Right atrium auricular region (tissue), 2 donors: ENCODE measurements around the gene VIT. TPM values are rescaled to one million over a fixed set of nuclear protein-coding genes. Genes with fewer than 3 reads are reported as not detected.

Experiments
- DNase-seq: peaks from one replicate; pipeline ENCODE4 v3.0.0-alpha.2; 2019; ENCODE audit warnings: low spot score
- H3K27ac ChIP-seq, 2 donors: fragments of 200-600 bp; sonication (generic); 1 replicate in 1 of 2; 2 replicates in 1 of 2; pipeline ENCODE4 v1.5.1; 2016 to 2019
- H3K27me3 ChIP-seq, 2 donors: fragments of 200-600 bp; sonication (generic); one replicate each; pipeline versions ENCODE4 v1.5.1 to v1.6.0; 2017 to 2019
- H3K36me3 ChIP-seq: fragments of 200-600 bp; sonication (generic); one replicate; pipeline ENCODE4 v1.5.1; 2016
- H3K4me1 ChIP-seq, 2 donors: fragments of 200-600 bp; sonication (generic); one replicate each; pipeline versions ENCODE4 v1.5.1 to v1.6.0; 2017 to 2019
- H3K4me3 ChIP-seq, 2 donors: fragments of 200-600 bp; sonication (generic); 1 replicate in 1 of 2; 2 replicates in 1 of 2; pipeline ENCODE4 v1.5.1; 2017 to 2019; ENCODE audit warnings: mild to moderate bottlenecking in 1 of 2, moderate library complexity in 1 of 2
- H3K9me3 ChIP-seq, 2 donors: fragments of 200-600 bp; sonication (generic); one replicate each; pipeline ENCODE4 v1.5.1; 2019
- total RNA-seq, 2 donors: library from RNA; depleted of rRNA; stranded (reverse); fragments of >200 nt; gene quantifications; one replicate each; pipeline ENCODE4 v1.1.0, GENCODE V29; 2016
- TF ChIP-seq, protein P1 (sequence below), 2 donors: fragments of 200-600 bp; sonication (generic); IDR thresholded peaks; one replicate each; pipeline ENCODE4 v1.5.1; 2019; ENCODE audit warnings: antibody characterized with exemption in 2 of 2

VIT gene
- total RNA-seq, 2 donors from 2014 or later, result 12.3 to 16.9 TPM

DNA sequence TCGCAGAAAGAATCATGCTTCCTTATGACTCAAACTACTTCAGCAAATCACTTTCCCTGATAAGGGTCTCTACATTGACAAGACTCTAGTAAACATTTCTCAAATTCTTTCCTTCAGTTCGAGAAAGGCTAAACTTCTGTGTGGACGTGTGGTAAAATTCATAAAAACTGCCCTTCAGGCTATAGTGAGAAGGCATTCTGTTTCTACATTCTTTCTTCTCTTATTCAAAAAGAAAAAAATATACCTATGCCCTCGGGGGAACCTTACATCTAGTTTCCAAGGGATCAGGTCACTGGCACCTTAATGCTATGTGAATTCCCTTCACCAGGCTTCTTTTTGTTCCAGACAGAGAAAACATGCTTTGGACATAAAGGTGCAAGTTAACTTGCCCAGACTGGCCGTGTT lies 4.9 kb downstream of the VIT start:
- Histone ChIP-seq H3K4me3 (no peak overlapping the region), H3K27me3 (no peaks in the 10 kb centered on the region), H3K36me3 (no peaks in the 10 kb centered on the region), H3K9me3 (no peaks in the 10 kb centered on the region), H3K4me1 (peaks cover 0 to 7% of the 10 kb centered on the region in 2 donors), H3K27ac (no peak overlapping the region)
- no peak for DNase-seq
- TF ChIP-seq, protein P1, sequence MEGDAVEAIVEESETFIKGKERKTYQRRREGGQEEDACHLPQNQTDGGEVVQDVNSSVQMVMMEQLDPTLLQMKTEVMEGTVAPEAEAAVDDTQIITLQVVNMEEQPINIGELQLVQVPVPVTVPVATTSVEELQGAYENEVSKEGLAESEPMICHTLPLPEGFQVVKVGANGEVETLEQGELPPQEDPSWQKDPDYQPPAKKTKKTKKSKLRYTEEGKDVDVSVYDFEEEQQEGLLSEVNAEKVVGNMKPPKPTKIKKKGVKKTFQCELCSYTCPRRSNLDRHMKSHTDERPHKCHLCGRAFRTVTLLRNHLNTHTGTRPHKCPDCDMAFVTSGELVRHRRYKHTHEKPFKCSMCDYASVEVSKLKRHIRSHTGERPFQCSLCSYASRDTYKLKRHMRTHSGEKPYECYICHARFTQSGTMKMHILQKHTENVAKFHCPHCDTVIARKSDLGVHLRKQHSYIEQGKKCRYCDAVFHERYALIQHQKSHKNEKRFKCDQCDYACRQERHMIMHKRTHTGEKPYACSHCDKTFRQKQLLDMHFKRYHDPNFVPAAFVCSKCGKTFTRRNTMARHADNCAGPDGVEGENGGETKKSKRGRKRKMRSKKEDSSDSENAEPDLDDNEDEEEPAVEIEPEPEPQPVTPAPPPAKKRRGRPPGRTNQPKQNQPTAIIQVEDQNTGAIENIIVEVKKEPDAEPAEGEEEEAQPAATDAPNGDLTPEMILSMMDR (IDR thresholded peaks at IDR 0.05), result no peak

DNA sequence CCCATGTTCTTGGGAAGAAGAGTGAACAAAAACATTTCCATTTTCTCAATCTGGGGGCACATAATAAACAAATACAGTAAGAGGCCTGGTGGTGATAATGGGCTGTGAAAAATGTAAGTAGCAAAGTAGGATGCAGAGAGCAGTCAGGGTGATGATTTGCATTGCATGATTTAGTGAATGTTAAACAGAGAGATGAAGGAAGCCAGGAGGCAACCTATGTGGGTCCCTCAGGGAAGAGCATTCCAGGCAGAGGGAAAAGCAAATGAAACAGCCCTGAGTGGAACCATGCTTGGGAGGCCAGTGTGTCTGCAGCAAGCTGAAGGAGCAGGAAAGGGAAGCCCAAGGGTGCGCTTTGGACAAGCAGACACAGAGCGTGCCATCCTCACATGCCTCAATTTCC lies 5.4 kb downstream of the VIT start:
- TF ChIP-seq, protein P1 (IDR thresholded peaks at IDR 0.05), result no peak
- no peaks in the 10 kb centered on the region for H3K9me3 ChIP-seq
- peaks cover 0 to 10% of the 10 kb centered on the region in 2 donors for H3K4me1 ChIP-seq
- H3K4me3 ChIP-seq, result no peak overlapping the region
- H3K27ac ChIP-seq, result no peak overlapping the region
- H3K36me3 ChIP-seq, result no peaks in the 10 kb centered on the region
- no peak for DNase-seq
- no peaks in the 10 kb centered on the region for H3K27me3 ChIP-seq

DNA sequence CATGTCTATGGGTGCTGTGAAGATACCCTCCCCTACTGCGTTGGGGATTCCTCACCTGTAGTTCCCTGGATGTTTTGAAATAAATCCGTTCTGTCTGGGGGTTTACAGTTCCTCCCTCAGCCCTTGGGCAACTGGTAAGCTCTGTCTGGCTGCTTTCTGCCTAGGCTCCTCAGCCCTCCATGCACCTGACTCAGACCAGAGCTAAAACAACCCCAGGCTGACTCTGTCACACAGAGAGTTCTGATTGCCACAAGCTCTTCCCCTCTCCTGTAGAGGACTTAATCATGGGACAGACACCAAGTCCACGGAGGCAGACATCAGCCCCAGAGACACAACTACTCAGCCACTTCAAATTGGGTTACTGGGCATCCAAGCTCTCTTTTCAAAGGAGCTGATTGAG lies 6.3 kb downstream of the VIT start:
- TF ChIP-seq, protein P1 (IDR thresholded peaks at IDR 0.05), result no peak
- Histone ChIP-seq H3K4me3 (no peak overlapping the region), H3K27me3 (no peaks in the 10 kb centered on the region), H3K4me1 (peaks cover 0 to 17% of the 10 kb centered on the region in 2 donors), H3K9me3 (no peaks in the 10 kb centered on the region), H3K36me3 (no peaks in the 10 kb centered on the region), H3K27ac (peak overlapping the region in 1 of 2 donors; percentile 15)
- no peak for DNase-seq

DNA sequence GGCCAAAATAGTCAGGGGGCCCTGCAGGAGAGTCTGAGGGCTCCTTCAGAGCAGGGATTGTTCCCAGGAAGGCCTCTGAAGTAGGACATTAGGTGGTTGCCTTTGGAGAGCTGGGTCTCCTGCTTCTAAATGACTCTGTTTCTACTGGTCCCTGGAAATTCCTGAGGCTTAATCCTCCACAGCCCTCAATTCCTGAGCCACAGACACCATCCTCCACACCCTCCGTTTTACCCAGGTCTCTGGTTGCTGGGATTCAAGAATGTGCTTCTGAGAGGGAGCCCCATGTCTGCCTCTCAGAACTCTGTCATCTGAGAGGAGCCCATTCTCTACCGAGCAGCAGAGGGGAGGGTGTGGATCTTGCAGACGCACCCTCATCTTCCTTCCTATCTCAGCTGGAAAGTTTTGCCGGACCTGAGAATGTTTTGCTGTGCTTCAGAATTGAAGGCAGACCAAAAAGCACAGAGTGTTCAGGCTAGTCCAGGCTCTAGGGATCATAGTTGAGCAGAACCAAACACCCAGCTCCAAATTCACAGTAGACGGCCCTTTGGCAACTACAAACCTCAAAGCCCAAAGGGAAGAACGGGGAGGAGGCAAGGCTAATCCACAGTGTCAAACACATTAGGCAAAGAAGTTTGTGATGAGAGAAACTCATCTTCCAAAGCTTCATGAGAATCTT lies 8.1 kb downstream of the VIT start:
- H3K27ac ChIP-seq, result peak overlapping the region in 1 of 2 donors; percentile 26

DNA sequence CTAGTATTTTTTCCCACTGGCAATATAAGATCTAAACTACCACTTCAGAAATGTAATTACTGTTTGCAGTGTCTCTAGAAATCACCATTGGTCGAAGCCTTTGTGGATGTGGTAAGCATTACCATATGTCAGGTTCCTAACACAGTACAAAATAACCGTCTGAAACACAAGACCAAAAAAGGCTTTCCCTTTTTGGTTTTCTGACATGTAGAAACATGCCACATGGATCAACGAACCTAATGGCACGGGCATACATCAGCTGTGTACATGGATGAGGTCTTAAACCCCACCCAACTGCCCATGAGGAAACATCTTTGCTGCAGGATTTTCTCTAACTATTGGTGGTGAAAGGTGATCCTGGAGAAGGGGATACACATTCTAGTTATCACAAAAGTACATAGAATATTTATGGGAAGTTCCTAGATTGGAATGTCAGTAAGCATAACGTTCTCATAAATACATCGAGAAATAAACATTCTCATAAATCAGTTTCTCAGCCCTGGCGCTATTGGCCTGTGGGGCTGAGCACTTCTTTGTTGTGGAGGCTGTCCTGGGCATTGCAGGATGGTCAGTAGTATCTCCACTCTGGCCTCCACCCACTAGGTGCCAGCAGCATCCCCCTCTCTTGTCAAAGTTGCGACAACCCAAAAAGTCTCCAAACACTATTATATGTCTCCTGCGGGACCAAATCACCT lies 9.0 kb downstream of the VIT start:
- Histone ChIP-seq H3K4me1 (peaks cover 0 to 17% of the 10 kb centered on the region in 2 donors), H3K36me3 (no peaks in the 10 kb centered on the region), H3K27me3 (no peaks in the 10 kb centered on the region), H3K27ac (peak overlapping the region; percentile 16 to 48), H3K4me3 (no peak overlapping the region), H3K9me3 (no peaks in the 10 kb centered on the region)
- TF ChIP-seq, protein P1 (IDR thresholded peaks at IDR 0.05), result no peak
- DNase-seq, result no peak

More for the DNA sequence above, 8.1 kb downstream of the VIT start:
- no peaks in the 10 kb centered on the region for H3K9me3 ChIP-seq
- H3K27me3 ChIP-seq, result no peaks in the 10 kb centered on the region
- TF ChIP-seq, protein P1 (IDR thresholded peaks at IDR 0.05), result no peak
- H3K4me3 ChIP-seq, result no peak overlapping the region
- peaks cover 0 to 17% of the 10 kb centered on the region in 2 donors for H3K4me1 ChIP-seq
- no peaks in the 10 kb centered on the region for H3K36me3 ChIP-seq
- no peak for DNase-seq
